Mucosa of rectum (tissue), 2 donors: Measurements from ENCODE around the gene BRCC3.

Source experiments
- H3K27ac ChIP-seq, 2 donors: one replicate each; pipeline ENCODE4 v1.7.0; 2013; ENCODE audit warnings: inconsistent platforms in 2 of 2, low read depth in 2 of 2, low read length in 2 of 2
- H3K27me3 ChIP-seq, 2 donors: one replicate each; pipeline ENCODE4 v1.7.0; 2013; ENCODE audit warnings: low read length in 2 of 2; ENCODE audit not compliant: control insufficient read depth in 2 of 2, insufficient read depth in 2 of 2
- H3K36me3 ChIP-seq, 2 donors: one replicate each; pipeline ENCODE4 v1.7.0; 2013; ENCODE audit warnings: low read length in 2 of 2; ENCODE audit not compliant: control insufficient read depth in 2 of 2, insufficient read depth in 2 of 2
- H3K4me1 ChIP-seq, 2 donors: one replicate each; pipeline ENCODE4 v1.7.0; 2013; ENCODE audit warnings: low read length in 2 of 2, mild to moderate bottlenecking in 1 of 2; ENCODE audit not compliant: control insufficient read depth in 2 of 2, insufficient read depth in 2 of 2
- H3K4me3 ChIP-seq, 2 donors: one replicate each; pipeline ENCODE4 v1.7.0; 2013; ENCODE audit warnings: low read length in 2 of 2
- H3K9ac ChIP-seq, 2 donors: one replicate each; pipeline ENCODE4 v1.7.0; 2013; ENCODE audit warnings: low read length in 2 of 2, low read depth in 1 of 2, mild to moderate bottlenecking in 1 of 2
- H3K9me3 ChIP-seq, 2 donors: one replicate each; pipeline ENCODE4 v1.7.0; 2013; ENCODE audit warnings: low read length in 2 of 2; ENCODE audit not compliant: control insufficient read depth in 2 of 2
- donor health status: healthy.
- donor health status: Normal muscosa, but diverticular disease.

The BRCC3 gene

DNA sequence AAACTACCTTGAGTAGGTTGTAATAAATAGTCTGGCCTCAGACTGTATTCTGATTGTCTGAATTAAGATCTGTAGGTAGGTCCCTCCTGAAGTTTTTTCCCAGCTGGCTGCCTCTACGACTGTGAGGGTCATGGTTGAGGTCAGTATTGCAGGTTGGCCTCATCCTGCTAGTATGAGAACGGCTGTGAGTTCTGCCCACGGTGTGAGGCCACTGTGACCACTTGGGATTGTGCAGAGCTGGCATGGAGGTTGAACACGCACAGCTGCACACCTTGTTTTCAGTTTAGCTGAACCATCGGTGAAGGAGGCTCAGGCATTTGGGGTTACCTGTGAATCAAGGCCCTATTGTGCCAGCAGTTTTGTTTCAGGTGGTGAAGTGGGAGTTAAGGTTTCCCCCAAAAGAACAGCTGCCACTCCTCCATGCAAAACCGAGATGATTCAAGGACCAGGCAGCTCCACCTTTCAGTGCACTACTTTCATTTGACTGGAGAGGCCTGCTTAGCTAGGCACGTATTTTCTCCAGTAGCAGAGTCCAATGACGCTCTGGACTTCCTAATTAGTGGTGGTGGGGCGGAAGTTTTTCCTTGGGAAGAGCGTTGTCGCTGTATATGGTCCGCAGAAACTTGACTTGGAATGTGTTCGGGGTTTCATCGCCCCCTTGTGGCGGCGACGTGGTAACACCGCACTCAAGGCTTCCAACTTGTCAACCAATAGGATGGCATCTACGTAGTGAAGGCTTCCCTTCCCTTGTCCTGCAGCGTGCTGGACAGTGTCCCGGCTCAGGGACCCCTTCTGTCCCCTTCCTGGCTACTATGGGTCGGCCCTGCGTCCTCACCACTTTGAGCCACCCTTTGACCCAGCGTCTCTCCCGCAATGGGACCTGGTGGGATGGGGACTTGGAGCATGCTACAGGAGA lies 14.2 kb upstream of the BRCC3 start:
- Histone ChIP-seq H3K9me3 (no peaks in the 10 kb centered on the region), H3K36me3 (no peaks in the 10 kb centered on the region), H3K9ac (peak overlapping the region; percentile 3 to 9), H3K27ac (peak overlapping the region in 1 of 2 donors; percentile 59), H3K4me1 (peaks cover 0 to 2% of the 10 kb centered on the region in 2 donors), H3K4me3 (peak overlapping the region; percentile 38 to 67), H3K27me3 (no peaks in the 10 kb centered on the region)

DNA sequence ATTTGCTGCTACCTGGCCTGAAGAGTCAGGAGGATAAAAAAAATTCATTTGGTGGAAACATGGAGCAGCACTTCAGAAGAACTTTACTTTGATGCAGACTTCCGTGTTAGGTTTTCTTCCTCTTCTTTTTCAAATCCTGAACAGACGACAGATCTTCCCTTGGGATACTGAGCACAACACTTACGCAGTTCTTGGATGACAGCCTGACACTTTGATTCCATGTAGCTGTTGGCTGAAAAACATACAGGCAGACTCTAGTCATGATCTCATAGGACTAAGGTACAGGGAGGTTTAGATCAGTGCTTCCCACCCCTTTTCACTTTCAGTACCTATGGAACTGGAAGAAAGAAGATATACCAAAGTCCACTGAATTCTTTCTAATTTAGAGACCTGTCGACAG lies 9.5 kb upstream of the BRCC3 start:
- no peaks in the 10 kb centered on the region for H3K27me3 ChIP-seq
- no peaks in the 10 kb centered on the region for H3K9me3 ChIP-seq
- no peak overlapping the region for H3K4me3 ChIP-seq
- H3K9ac ChIP-seq: no peak overlapping the region
- H3K36me3 ChIP-seq: peaks cover 0 to 2% of the 10 kb centered on the region in 2 donors
- peaks cover 0 to 2% of the 10 kb centered on the region in 2 donors for H3K4me1 ChIP-seq
- H3K27ac ChIP-seq: no peak overlapping the region

DNA sequence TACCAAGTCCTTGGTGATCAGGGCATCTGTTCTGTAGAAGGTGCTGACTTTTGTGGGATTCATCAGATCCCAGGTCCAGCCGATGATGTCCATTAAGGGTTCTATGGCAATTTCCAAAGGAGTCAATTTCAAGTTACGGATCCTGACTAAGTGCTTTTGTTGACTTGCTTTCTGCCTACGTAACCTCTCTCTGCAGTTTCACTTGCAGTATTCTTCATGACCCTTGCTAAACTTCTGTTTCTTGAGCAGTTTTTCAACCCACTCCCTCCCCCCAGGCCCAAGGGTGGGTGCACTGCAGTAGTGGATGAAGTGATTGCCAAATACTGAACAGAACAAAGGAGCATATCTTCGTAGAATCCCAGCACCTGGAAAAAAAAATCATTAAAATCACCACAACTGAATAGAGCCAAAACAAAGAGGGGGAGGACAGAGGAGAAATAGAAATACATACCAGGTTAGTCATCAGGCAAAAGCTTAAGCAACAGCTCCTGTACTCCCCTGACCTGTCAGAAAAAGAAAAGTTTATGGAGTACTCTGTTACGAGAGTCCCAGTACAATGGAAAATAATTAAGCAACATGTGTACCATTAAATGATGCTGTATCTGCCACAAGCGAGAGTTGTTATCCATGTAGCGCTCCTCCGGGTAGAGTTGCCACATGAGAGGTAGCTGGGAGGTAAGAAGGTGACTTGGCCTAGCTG lies 6.1 kb upstream of the BRCC3 start:
- Histone ChIP-seq H3K27ac (no peak overlapping the region), H3K4me1 (peaks cover 0 to 4% of the 10 kb centered on the region in 2 donors), H3K4me3 (no peak overlapping the region), H3K9ac (no peak overlapping the region), H3K9me3 (no peaks in the 10 kb centered on the region), H3K36me3 (peaks cover 0 to 2% of the 10 kb centered on the region in 2 donors), H3K27me3 (no peaks in the 10 kb centered on the region)

DNA sequence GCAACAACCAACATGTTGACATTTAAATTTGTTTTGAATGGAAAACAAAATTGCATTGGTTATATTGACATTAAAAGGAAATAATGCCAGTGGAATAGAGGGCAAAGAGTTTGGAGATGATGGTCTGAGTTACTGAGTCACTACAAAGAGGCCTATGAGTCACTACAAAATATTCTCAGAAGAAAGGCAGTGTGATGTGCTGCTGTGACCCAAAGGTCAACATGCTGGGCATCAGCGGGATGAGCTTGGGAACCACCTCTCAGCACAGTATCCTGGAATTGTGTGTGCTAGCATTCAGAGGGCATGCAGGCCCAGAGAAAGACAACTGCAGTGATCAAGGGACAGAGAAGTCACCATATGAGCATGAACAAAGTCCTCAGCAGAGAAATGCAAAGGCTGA lies 3.1 kb upstream of the BRCC3 start:
- H3K4me3 ChIP-seq: no peak overlapping the region
- H3K36me3 ChIP-seq: peaks cover 0 to 2% of the 10 kb centered on the region in 2 donors
- no peak overlapping the region for H3K27ac ChIP-seq
- H3K9ac ChIP-seq: no peak overlapping the region
- H3K4me1 ChIP-seq: peaks cover 0 to 4% of the 10 kb centered on the region in 2 donors
- no peaks in the 10 kb centered on the region for H3K27me3 ChIP-seq
- no peaks in the 10 kb centered on the region for H3K9me3 ChIP-seq

DNA sequence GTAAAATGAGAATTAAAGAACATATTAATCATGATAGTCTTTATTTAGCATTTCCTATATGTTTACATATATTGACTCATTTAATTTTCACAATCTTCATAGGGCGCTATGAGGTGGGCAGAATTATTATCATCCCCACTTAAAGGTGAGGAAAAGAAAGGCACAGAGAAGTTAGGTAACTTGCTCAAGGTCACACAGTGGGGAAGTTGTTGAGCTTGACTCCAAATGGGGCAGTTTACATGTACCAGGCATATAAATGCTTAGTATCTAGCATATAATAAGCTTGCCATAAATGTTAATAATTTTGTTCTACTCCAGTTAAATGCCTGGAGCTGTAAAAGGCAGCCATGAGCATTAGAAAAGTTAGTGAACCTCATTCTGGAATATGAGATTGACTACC lies 1.9 kb upstream of the BRCC3 start:
- H3K9me3 ChIP-seq: no peaks in the 10 kb centered on the region
- no peak overlapping the region for H3K27ac ChIP-seq
- H3K4me1 ChIP-seq: peaks cover 0 to 4% of the 10 kb centered on the region in 2 donors
- peak overlapping the region in 1 of 2 donors; percentile 79 for H3K4me3 ChIP-seq
- peaks cover 0 to 5% of the 10 kb centered on the region in 2 donors for H3K36me3 ChIP-seq
- no peaks in the 10 kb centered on the region for H3K27me3 ChIP-seq
- no peak overlapping the region for H3K9ac ChIP-seq

DNA sequence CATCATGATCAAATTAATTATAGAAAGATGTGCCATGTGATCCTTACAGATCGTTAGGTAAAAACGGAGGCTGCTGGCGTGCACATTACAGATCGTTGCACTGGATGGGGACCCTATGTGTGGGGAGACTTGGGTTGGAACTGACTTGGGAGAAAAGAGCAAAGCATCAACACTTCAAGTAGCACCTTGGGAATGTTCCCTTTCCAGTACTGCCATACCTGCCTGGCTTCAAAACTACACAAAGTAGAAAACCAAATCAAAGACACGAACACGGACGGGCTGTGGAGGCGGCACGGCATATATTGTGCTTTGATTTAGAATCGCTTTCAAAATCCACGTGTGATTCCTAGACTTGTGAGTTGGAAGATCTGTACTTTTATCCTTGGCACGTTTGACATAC lies 1.3 kb upstream of the BRCC3 start:
- Histone ChIP-seq H3K27ac (peak overlapping the region; percentile 80 to 81), H3K9me3 (no peaks in the 10 kb centered on the region), H3K4me3 (peak overlapping the region; percentile 69 to 79), H3K27me3 (no peaks in the 10 kb centered on the region), H3K36me3 (peaks cover 0 to 3% of the 10 kb centered on the region in 2 donors), H3K4me1 (peaks cover 0 to 4% of the 10 kb centered on the region in 2 donors), H3K9ac (peak overlapping the region; percentile 72 to 76)

DNA sequence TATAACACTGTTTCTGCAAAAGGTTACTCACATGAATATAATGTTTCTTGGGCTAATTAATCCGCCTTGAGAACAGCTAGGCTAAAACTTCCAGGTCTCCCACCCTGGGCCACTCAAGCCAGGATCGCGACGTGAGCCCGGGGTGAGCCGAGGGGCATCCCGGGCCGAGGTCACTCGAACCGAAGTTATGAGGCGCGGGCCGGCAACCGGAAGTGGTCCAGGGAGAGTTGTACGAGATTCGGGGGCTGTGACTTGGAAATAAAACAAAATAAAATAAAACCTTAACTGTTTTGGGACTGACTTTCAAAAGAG lies 689 bp upstream of the BRCC3 start:
- H3K36me3 ChIP-seq: peaks cover 0 to 3% of the 10 kb centered on the region in 2 donors
- no peaks in the 10 kb centered on the region for H3K27me3 ChIP-seq
- H3K9me3 ChIP-seq: no peaks in the 10 kb centered on the region
- H3K27ac ChIP-seq: peak overlapping the region; percentile 80 to 81
- peaks cover 0 to 4% of the 10 kb centered on the region in 2 donors for H3K4me1 ChIP-seq
- peak overlapping the region; percentile 69 to 79 for H3K4me3 ChIP-seq
- peak overlapping the region; percentile 72 to 76 for H3K9ac ChIP-seq

DNA sequence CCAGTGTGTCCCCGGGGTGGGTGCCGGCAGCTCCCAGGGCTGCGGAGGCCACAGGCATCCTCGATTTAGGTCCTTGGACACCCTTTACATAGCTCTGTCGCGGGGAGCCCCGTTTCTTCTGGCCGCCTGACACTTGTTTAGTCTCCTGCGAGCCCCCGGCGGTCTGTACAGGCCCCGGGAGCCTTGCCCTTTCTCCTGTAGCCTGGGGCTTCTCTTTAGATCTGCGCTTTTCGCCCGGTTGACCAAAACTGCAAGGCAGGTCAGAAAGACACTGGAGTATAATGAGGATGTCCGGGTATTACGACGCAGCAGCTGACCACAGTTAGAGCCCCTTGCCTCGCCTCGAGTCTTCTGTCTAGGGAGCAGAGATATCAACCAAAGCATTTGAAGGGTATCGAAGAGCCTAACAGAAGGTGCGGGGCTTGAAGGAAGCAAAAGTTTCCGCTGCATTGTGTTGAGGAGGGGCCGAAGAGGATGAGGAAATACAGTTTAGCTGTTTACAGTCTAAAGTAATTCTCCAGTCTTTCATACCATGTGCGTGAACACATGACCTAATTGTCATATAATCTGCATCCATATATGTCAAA lies 479 bp downstream of the BRCC3 start:
- H3K27me3 ChIP-seq: no peaks in the 10 kb centered on the region
- peak overlapping the region; percentile 81 to 89 for H3K27ac ChIP-seq
- peaks cover 0 to 7% of the 10 kb centered on the region in 2 donors for H3K36me3 ChIP-seq
- peak overlapping the region; percentile 81 to 86 for H3K4me3 ChIP-seq
- peaks cover 0 to 4% of the 10 kb centered on the region in 2 donors for H3K4me1 ChIP-seq
- H3K9me3 ChIP-seq: no peaks in the 10 kb centered on the region
- H3K9ac ChIP-seq: peak overlapping the region; percentile 72 to 79

DNA sequence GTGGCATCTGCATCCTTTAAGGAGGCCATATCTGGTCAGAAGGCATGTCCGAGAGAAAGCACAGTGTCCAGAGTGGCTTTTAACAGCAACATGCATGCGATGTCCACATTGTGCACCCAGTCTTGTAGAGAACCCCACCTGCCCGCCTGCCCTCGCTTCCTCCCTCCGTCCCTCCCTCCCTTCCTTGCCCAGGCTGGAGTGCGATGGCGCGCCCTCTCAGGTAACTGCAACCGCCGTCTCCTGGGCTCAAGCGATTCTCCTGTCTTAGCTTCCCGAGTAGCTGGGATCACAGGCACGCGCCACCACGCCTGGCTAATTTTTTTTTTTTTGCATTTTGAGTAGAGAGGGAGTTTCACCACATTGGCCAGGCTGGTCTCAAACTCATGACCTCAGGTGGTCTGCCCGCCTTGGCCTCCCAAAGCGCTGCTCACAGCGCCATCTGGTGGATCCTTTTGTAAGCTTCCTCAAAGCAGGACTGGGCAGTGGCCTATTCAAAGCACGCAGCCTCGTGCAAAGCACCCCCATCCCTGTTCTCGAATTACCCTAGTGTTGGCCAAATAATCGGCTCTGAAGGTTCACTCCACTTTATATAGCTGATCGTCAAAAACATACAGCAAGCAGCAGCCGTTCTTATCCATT lies 15.0 kb downstream of the BRCC3 start:
- Histone ChIP-seq H3K9ac (no peak overlapping the region), H3K27me3 (no peaks in the 10 kb centered on the region), H3K4me1 (no peaks in the 10 kb centered on the region), H3K27ac (no peak overlapping the region), H3K36me3 (peaks cover 0 to 8% of the 10 kb centered on the region in 2 donors), H3K4me3 (no peak overlapping the region), H3K9me3 (no peaks in the 10 kb centered on the region)
